ELR (cell line): ENCODE data around the gene TSNAXIP1.
"Not testable (repeated sequence)": the region's sequence is repeated elsewhere in the genome, so short reads cannot be mapped to it uniquely, and the experiment has no call there.

Experiments used
- DNase-seq: peaks from one replicate; pipeline ENCODE4 v3.0.0-alpha.2; 2015; ENCODE audit warnings: low read depth

The TSNAXIP1 gene

DNA sequence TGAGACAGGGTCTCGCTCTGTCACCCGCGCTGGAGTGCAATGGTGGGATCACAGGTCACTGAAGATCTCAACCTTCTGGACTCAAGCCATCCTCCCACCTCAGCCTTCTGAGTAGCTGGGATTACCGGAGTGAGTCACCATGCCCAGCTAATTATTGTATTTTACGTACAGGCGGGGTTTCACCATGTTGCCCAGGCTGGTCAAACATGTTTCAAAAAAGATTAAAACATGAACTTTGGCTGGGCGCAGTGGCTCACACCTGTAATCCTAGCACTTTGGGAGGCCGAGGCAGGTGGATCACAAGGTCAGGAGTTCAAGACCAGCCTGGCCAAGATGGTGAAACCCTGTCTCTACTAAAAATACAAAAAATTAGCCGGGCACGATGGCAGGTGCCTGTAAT, 30.5 kb downstream of the TSNAXIP1 start:
- DNase-seq = not testable (repeated sequence)

DNA sequence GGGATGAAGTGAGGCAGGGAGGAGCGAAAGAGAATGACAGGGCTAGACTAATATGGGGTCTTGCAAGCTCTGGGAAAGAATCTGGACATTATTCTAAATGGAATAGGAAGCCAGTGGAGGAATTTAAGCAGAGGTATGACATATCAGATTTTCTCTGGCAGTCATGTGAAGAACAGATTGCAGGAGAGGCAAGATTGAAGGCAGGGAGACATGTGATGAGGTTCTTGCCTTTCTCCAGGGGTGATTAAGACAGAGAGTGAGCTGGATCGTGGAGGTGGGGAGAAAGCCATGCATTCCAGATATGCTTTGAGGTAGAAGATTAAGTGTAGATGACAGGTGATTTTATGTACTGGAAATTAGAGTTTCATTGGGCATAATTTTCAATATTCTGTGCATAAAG, 31.1 kb downstream of the TSNAXIP1 start:
- DNase-seq = no peak

GRCh38 chr16:67841198-67841815, 34.6 kb downstream of the TSNAXIP1 start:
- no peak for DNase-seq

DNA sequence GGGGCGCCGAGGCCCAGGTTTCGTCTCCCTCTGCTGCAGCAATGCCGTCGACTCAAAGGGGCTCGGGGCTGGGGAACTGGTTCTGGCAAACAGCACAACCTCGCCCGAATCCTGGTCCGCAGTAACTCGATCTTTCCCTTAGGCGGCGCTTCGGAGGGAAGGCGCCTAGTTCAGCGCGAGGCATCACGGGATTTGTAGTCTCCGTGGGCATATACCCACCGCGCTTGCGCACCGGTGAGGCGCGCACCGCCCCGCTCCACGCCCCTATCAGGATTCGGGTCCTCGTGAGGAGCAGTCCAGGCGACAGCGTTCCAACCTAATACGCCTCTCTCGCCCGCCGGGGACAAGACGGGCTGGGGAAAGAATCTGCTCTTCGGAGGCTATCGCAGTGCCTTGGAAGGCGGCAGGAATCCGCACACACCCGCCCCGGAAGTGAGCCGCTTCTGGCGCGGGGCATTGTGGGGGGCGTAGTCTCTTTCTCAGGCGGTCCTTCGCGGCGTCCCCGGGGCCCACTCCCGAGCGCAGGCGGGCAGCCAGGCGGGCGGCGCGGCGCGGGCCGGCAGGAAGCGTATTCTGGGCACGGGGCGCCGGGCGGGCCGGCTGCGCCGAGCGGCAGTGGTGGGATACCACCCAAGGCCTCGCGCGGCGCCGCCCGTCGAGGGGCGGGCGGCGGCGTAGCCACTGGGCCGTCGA, 35.3 kb downstream of the TSNAXIP1 start, which contains the start of gene THAP11:
THAP11 (plus strand) TSS at position 505 of the 693 bp plus-strand sequence. CDS start 235 bp downstream, outside the sequence.
- DNase-seq = peak; percentile 98

DNA sequence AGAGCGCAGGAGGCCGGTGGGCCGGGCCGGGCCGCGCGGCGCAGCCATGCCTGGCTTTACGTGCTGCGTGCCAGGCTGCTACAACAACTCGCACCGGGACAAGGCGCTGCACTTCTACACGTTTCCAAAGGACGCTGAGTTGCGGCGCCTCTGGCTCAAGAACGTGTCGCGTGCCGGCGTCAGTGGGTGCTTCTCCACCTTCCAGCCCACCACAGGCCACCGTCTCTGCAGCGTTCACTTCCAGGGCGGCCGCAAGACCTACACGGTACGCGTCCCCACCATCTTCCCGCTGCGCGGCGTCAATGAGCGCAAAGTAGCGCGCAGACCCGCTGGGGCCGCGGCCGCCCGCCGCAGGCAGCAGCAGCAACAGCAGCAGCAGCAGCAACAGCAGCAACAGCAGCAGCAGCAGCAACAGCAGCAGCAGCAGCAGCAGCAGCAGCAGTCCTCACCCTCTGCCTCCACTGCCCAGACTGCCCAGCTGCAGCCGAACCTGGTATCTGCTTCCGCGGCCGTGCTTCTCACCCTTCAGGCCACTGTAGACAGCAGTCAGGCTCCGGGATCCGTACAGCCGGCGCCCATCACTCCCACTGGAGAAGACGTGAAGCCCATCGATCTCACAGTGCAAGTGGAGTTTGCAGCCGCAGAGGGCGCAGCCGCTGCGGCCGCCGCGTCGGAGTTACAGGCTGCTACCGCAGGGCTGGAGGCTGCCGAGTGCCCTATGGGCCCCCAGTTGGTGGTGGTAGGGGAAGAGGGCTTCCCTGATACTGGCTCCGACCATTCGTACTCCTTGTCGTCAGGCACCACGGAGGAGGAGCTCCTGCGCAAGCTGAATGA, 36.0 kb downstream of the TSNAXIP1 start:
- peak; percentile 70 for DNase-seq

DNA sequence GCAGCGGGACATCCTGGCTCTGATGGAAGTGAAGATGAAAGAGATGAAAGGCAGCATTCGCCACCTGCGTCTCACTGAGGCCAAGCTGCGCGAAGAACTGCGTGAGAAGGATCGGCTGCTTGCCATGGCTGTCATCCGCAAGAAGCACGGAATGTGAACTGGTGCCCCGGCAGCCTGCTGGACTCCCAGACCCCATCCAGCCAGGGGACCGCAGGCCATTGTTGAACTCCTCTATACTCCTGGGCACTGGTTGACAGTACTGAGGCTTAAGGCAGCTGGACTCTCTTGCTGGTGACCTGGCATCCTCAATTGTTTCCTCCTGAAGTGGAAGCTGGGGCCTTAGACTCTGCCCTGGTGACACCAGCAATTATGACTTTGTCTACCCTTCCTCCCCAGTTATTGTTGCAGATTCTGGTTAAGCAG, 36.7 kb downstream of the TSNAXIP1 start:
- DNase-seq = peak; percentile 59

DNA sequence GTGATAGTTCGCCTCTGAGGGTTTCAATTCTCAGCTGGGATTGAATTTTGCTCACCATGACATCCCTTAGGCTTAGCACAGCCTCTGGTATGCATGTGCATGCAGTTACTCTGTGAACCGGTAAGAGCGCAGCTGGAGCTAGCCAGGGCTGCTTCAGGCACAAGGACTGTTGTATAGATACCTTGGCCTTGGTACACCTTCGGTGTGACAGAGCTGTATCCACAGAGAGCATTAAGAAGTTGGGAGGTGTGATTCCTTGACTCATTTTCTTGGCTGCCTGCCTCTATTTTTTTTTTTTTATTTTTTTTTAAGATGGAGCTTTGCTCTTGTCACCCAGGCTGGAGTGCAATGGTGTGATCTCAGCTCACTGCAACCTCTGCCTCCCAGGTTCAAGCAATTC, 37.8 kb downstream of the TSNAXIP1 start:
- DNase-seq = peak; percentile 52

GRCh38 chr16:67845291-67846062, 38.8 kb downstream of the TSNAXIP1 start:
- DNase-seq = peak; percentile 13

- peak; percentile 25 for DNase-seq
These were observed 39.3 kb downstream of the TSNAXIP1 start for GRCh38 chr16:67846063-67846319.

- peak; percentile 96 for DNase-seq
These were observed 39.8 kb downstream of the TSNAXIP1 start, which contains the start of gene NUTF2 for GRCh38 chr16:67846320-67847063. TSS of gene NUTF2 (plus strand) at chr16:67846933. CDS start at chr16:67865131, 18,198 bp downstream.

- peak; percentile 90 for DNase-seq
These were observed 40.6 kb downstream of the TSNAXIP1 start, which contains the start of gene CENPT for GRCh38 chr16:67847064-67847861. TSS of gene CENPT (minus strand) at chr16:67847693. CDS start at chr16:67833859, 13,834 bp downstream.

DNA sequence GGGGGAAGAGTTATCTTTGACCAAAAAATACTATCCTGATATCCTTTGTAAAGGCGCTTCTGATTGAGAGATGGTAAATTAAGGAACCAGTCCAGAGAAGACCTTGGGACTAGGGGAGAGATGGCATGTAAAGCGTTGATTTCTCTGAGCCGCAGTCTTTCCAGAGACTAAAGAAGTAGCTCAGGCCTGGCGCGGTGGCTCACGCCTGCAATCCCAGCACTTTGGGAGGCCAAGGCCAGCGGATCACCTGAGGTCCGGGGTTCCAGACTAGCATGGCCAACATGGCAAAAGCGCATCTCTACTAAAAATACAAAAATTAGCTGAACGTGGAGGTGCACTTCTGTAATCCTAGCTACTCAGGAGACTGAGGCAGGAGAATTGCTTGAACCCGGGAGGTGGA, 41.4 kb downstream of the TSNAXIP1 start:
- no peak for DNase-seq

DNA sequence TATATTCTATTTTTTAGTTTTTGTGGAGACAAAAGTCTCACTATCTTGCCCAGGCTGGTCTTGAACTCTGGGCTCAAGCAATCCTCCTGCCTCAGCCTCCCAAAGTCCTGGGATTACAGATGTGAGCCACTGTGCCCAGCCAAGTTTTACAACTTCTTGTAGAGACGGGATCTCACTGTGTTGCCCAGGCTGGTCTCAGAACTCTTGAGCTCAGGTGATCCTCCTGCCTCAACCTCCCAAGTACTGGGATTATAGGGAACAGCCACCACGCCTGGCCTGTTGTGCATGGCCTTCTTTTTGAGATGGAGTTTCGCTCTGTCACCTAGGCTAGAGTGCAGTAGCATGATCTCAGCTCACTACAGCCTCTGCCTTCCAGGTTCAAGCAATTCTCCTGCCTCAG, 47.0 kb downstream of the TSNAXIP1 start:
- no peak for DNase-seq

GRCh38 chr16:67855789-67856188, 49.1 kb downstream of the TSNAXIP1 start:
- no peak for DNase-seq

DNA sequence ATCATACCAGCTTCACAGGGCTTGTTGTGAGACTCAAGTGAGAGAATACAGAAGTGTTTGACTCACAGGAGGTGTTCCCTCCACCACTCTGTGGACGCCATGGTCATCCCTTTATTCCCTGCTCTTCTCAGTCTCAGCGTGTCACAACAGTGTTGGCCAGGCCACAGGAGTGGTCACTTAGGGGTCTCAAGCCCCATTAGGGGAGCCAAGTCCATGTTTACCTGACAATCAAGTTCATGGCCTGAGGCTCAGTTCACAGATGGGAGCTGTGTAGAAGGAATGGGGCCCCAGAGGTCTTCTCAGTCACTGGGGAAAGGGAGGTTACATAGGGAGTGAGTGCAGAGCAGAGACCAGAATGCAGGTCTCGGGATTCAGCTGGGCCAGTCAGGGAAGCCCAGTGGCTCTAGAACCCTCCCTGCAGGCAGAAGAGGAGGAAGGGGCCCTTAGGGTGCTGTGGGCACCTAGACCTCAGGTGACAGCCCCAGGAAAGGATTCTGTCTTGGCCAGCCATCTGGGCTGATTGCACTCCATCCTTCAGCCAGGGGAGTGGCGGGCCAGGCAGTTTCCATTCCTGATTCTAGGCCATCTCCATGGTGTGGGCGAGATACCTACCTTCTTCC, 50.3 kb downstream of the TSNAXIP1 start:
- no peak for DNase-seq

DNA sequence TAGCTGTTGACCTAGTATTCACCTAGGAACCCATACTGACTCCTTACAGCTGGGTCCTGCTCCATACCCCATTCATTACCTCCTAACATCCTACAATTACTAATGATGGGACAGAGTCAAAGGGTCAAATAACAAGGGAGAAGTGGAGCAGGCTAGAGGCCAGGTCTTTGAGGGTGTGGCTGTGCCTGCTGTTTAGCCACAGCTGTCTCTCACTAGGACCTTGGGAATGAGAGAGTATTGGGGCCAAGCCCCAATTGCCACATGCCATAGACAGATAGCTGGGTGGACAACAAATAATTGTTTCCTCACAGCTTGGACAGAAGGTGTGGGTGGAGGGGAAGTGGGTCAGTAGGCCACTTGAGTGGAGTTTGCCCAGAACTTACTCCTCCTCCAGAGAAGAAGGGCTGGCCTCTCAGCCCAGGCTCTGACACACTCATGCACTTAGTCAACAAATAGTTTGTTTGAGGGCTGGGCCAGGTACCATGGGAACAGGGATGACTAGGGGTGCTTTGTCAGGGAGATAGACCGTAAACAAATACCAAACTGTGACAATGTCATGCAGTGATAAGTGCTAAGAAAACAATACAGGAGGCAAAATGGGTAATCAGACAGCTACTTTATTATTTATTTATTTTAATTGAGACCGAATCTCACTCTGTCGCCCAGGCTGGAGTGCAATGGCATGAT, 51.0 kb downstream of the TSNAXIP1 start:
- peak; percentile 97 for DNase-seq

DNA sequence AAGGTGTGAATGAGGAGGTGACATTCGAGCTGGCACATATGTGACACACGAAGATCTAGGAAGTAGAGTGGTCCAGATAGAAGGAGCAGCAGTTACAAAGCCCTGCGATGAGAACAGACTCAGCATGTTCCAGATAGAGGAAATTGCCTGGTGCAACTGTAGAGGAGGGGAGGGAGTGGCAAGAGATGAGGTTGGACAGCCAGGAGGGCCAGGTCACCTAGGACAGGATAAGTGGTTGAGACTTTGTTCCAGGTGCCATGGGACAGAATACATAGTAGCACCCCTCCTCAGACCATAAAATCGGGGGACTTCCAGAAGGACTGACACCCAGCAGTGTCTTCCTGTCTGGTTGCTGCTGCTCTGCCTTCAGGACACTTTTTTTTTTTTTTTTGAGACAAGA, 51.8 kb downstream of the TSNAXIP1 start:
- DNase-seq = no peak

GRCh38 chr16:67860589-67861398, 54.1 kb downstream of the TSNAXIP1 start:
- DNase-seq = peak; percentile 87
